ENCODE results near the gene ADI1.
"Not testable (repeated sequence)": the region's sequence is repeated elsewhere in the genome, so short reads cannot be mapped to it uniquely, and the experiment has no call there.

The ADI1 gene

DNA sequence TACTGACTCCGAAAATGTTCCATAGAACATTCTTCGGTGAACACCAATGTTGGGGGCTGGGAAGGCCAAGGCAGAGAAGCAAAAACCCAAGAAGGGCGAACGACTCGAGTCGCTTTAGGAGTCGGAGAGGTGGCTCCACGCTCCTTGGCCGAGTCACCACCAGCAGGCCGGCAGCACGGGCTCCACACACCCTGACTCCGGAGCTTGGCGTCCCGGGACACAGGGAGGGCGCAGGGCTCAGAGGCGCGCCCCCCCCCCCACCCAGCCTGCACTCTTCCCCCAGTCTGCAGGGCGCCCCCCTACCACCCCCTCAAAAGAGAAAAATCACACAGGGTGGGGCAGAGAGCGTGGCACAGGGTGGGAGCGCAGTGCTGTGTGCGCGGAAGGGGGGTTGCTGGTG, 7.5 kb upstream of the ADI1 start:
- Histone ChIP-seq H3K9me3 (ENCODE audit: control insufficient read depth, low read length) (no peaks in the 10 kb centered on the region), H3K27me3 (replicated peaks; ENCODE audit: control insufficient read depth, insufficient read depth, low read length) (no peaks in the 10 kb centered on the region), H3K36me3 (ENCODE audit: control insufficient read depth, insufficient read depth, low read length, severe bottlenecking) (no peaks in the 10 kb centered on the region), H3K9ac (ENCODE audit: low read length) (no peak overlapping the region), H3K4me1 (ENCODE audit: control insufficient read depth, insufficient read depth, low read length) (peaks cover 29% of the 10 kb centered on the region), H3K4me3 (ENCODE audit: low read length) (no peak overlapping the region)
- no peak for DNase-seq (ENCODE audit: low read depth)

DNA sequence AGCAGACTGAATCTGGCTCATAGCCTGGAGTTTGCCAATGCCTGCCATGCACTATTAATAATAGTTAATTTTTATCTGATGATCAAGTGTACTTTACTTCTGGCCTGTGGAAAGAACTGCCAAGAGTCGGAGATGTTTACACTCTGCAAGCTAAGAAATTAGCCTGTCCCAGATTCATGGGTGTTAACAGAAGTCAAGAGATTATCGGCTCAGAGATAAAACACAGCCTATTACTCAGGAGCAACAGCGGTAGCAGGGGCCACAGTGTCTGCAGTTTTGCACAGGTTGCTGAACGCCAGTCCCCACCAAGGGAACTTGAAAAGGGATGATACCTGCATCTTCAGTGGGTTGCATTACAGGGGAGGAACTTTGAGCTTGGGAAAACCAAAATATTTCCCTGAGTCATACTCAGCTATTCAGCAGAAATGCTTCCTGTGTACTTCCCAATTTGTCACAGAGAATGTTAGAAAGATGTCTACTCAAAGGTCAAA, 4.3 kb upstream of the ADI1 start:
- peaks cover 29% of the 10 kb centered on the region for H3K4me1 ChIP-seq (ENCODE audit: control insufficient read depth, insufficient read depth, low read length)
- H3K9me3 ChIP-seq (ENCODE audit: control insufficient read depth, low read length): no peaks in the 10 kb centered on the region
- DNase-seq (ENCODE audit: low read depth): peak; percentile 41

DNA sequence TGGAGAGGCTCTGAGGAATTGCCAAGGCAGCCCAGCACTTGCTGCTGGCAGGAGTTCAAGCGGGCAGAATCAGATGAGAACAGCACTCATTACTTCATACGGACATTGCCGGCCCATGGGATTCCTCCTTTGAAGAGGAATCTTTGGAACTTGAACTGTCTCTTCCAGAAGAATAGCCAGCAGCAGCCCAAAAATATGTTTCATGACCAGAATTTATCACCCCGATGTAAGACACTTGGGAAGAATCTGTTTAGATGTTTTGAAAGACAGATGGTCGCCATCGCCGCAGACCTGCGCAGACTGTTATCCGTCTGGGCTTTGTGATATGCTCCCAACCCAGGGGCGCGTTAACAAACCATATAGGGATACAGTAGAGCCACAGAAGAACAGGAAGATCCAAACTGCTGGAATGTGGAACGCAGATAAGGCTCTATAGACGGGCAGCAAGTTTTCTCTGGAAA, 3.7 kb upstream of the ADI1 start:
- peak overlapping the region; percentile 35 for H3K9ac ChIP-seq (ENCODE audit: low read length)
- H3K36me3 ChIP-seq (ENCODE audit: control insufficient read depth, insufficient read depth, low read length, severe bottlenecking): no peaks in the 10 kb centered on the region
- H3K4me3 ChIP-seq (ENCODE audit: low read length): peak overlapping the region; percentile 43
- H3K27me3 ChIP-seq (replicated peaks; ENCODE audit: control insufficient read depth, insufficient read depth, low read length): no peaks in the 10 kb centered on the region
- no peaks in the 10 kb centered on the region for H3K9me3 ChIP-seq (ENCODE audit: control insufficient read depth, low read length)
- DNase-seq (ENCODE audit: low read depth): no peak
- H3K4me1 ChIP-seq (ENCODE audit: control insufficient read depth, insufficient read depth, low read length): peaks cover 31% of the 10 kb centered on the region

More for the DNA sequence above, 4.3 kb upstream of the ADI1 start:
- H3K27me3 ChIP-seq (replicated peaks; ENCODE audit: control insufficient read depth, insufficient read depth, low read length): no peaks in the 10 kb centered on the region
- H3K4me3 ChIP-seq (ENCODE audit: low read length): peak overlapping the region; percentile 43
- no peaks in the 10 kb centered on the region for H3K36me3 ChIP-seq (ENCODE audit: control insufficient read depth, insufficient read depth, low read length, severe bottlenecking)
- H3K9ac ChIP-seq (ENCODE audit: low read length): peak overlapping the region; percentile 35

DNA sequence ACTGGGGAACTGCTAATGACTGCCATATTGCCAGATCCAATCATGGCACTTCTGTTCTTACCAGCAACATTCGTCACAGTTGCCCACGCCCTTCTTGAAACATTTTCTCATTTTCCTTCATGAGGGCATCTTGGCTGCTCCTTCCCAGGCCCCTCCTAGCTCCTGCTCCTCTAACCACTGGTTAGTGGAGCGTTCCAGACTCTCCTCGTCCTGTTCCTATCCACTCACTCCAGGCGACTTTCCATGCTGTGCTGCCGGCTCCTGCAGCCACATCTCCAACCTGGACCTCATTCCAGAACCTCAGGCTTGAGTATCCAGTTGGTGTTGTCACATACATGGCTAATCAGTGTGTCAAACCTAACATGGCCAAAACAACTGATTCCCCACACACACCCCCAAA, 1.3 kb upstream of the ADI1 start:
- DNase-seq (ENCODE audit: low read depth): no peak
- Histone ChIP-seq H3K36me3 (ENCODE audit: control insufficient read depth, insufficient read depth, low read length, severe bottlenecking) (peaks cover 6% of the 10 kb centered on the region), H3K9ac (ENCODE audit: low read length) (no peak overlapping the region), H3K27me3 (replicated peaks; ENCODE audit: control insufficient read depth, insufficient read depth, low read length) (no peaks in the 10 kb centered on the region), H3K9me3 (ENCODE audit: control insufficient read depth, low read length) (no peaks in the 10 kb centered on the region), H3K4me3 (ENCODE audit: low read length) (no peak overlapping the region), H3K4me1 (ENCODE audit: control insufficient read depth, insufficient read depth, low read length) (peaks cover 38% of the 10 kb centered on the region)

DNA sequence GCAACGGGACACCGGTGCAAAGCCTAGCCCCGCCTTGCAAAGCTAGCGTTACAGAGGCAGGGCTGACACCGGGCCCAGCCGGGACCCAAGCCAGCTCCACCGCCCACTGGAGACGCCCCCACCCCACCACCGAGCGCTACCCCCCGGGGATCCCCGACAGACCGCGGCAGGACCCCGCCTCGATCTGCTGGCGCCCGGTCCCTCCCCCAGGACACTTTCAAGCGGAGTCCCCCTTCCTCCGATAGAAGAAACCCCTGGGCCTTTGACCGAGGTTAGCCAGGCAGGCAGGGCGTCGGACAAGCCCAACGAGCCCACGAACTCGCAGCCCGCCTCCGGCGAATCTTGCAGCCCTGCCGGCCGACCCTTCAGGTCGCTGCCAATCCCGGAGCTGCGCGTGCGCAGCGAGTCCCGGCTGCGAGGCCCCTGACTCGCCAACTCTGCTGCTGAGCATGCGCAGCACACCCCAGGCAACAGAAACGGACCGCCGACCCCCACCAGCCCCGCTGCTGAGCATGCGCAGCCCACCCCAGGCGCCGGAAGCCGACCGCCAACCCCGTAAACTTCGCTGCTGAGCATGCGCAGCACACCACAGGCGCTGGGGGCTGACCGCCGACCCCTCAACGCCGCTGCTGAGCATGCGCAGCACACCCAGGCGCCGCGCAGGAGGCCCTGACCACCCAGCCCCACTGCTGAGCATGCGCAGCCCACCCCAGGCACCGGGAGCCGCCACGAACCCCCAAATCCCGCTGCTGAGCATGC, 656 bp downstream of the ADI1 start:
- Histone ChIP-seq H3K9ac (ENCODE audit: low read length) (peak overlapping the region; percentile 92), H3K27me3 (replicated peaks; ENCODE audit: control insufficient read depth, insufficient read depth, low read length) (no peaks in the 10 kb centered on the region), H3K4me1 (ENCODE audit: control insufficient read depth, insufficient read depth, low read length) (peaks cover 22% of the 10 kb centered on the region), H3K4me3 (ENCODE audit: low read length) (peak overlapping the region; percentile 84), H3K9me3 (ENCODE audit: control insufficient read depth, low read length) (no peaks in the 10 kb centered on the region), H3K36me3 (ENCODE audit: control insufficient read depth, insufficient read depth, low read length, severe bottlenecking) (peaks cover 6% of the 10 kb centered on the region)
- peak; percentile 98 for DNase-seq (ENCODE audit: low read depth)

DNA sequence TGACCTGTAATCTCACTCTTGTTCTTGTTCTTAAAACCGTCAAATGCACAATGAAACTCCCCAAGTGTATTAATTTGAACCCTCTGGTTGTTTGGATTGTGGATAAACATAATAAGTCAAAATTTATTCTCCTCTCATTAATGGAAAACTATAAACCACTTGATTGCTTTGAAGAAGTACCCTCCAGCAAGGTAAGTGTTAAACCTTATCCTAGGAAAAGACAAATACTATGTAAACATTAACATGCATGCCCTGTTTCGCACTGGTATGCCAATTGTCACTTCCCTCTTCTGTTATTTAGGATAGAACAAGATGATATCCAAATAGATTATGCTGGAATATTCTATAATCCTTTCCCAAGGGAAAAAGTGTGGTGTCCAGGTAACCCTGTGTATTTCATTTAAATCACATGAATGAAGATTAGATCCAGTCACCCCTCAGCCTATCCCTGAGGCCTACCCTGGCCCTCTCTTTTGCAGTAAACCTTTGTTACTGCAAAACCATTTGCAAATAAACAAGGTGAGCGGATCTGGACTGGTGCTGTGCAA, 1.3 kb downstream of the ADI1 start:
- no peak for DNase-seq (ENCODE audit: low read depth)
- peak overlapping the region; percentile 84 for H3K4me3 ChIP-seq (ENCODE audit: low read length)

DNA sequence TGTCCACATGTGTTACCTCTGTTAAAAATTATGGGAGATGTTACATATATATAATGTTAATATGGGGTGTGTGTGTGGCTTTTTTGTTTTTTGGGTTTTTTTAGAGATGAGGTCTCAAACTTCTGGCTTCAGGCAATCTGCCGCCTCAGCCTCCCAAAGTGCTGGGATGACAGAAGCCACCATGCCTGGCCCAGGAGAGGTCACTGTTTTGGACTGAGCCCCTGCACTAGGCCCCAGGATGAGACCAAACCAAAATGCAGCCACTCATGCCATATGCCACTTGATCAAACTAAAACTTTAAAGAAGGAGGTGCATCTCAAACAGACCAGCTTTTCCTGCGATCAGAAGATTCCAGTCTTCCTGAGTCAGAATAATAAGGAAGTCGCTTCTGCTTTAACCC, 2.5 kb downstream of the ADI1 start:
- no peak overlapping the region for H3K4me3 ChIP-seq (ENCODE audit: low read length)
- DNase-seq (ENCODE audit: low read depth): no peak
- no peaks in the 10 kb centered on the region for H3K27me3 ChIP-seq (replicated peaks; ENCODE audit: control insufficient read depth, insufficient read depth, low read length)
- peaks cover 15% of the 10 kb centered on the region for H3K4me1 ChIP-seq (ENCODE audit: control insufficient read depth, insufficient read depth, low read length)
- H3K9ac ChIP-seq (ENCODE audit: low read length): no peak overlapping the region
- peaks cover 25% of the 10 kb centered on the region for H3K36me3 ChIP-seq (ENCODE audit: control insufficient read depth, insufficient read depth, low read length, severe bottlenecking)
- no peaks in the 10 kb centered on the region for H3K9me3 ChIP-seq (ENCODE audit: control insufficient read depth, low read length)

More for the DNA sequence above, 1.3 kb downstream of the ADI1 start:
- H3K4me1 ChIP-seq (ENCODE audit: control insufficient read depth, insufficient read depth, low read length): peaks cover 15% of the 10 kb centered on the region
- peaks cover 13% of the 10 kb centered on the region for H3K36me3 ChIP-seq (ENCODE audit: control insufficient read depth, insufficient read depth, low read length, severe bottlenecking)
- H3K9me3 ChIP-seq (ENCODE audit: control insufficient read depth, low read length): no peaks in the 10 kb centered on the region
- no peaks in the 10 kb centered on the region for H3K27me3 ChIP-seq (replicated peaks; ENCODE audit: control insufficient read depth, insufficient read depth, low read length)
- peak overlapping the region; percentile 92 for H3K9ac ChIP-seq (ENCODE audit: low read length)

DNA sequence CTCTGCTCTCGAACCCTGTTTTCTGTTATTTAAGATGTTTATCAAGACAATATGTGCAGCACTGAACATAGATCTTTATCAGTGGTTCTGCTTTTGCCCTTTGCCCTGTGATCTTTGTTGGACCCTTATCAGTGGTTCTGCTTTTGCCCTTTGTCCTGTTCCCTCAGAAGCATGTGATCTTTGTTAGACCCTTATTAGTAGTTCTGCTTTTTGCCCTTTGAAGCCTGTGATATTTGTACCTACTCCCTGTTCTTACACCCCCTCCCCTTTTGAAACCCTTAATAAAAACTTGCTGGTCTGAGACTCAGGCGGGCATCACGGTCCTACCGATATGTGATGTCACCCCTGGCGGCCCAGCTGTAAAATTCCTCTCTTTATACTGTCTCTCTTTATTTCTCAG, 3.9 kb downstream of the ADI1 start:
- peaks cover 15% of the 10 kb centered on the region for H3K4me1 ChIP-seq (ENCODE audit: control insufficient read depth, insufficient read depth, low read length)
- H3K9ac ChIP-seq (ENCODE audit: low read length); H3K4me3 ChIP-seq (ENCODE audit: low read length); DNase-seq (ENCODE audit: low read depth); H3K27me3 ChIP-seq (replicated peaks; ENCODE audit: control insufficient read depth, insufficient read depth, low read length); H3K9me3 ChIP-seq (ENCODE audit: control insufficient read depth, low read length): not testable (repeated sequence)
- H3K36me3 ChIP-seq (ENCODE audit: control insufficient read depth, insufficient read depth, low read length, severe bottlenecking): peaks cover 39% of the 10 kb centered on the region

DNA sequence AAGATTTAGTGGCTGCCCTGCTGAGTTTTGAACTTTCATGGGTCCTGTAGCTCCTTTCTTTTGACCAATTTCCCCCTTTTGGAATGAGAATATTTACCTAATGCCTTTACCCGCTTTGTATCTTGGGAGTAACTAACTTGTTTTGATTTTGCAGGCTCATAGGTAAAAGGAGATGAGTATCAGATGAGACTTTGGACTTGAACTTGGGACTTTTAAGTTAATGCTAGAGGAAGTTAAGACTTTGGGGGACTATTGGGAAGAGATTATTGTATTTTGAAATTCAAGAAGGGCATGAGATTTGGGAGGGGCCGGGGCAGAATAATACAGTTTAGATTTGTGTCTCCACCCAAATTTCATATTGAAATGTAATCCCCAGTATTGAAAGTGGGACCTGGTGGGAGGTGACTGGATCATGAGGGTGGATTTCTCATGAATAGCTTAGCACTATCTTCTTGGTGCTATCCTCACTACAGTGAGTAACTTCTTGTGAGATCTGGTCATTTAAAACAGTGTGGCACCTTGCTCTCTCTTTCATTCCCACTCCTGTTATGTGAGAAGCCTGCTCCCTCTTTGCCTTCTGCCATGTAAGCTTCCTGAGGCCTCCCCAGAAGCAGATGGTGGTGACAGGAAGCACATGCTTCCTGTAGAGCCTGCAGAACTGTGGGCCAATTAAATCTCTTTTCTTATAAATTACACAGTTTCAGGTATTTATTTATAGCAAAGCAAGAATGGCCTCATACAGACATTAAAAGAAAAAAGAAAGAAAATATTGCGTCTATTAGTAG, 6.1 kb downstream of the ADI1 start:
- peaks cover 15% of the 10 kb centered on the region for H3K4me1 ChIP-seq (ENCODE audit: control insufficient read depth, insufficient read depth, low read length)
- H3K27me3 ChIP-seq (replicated peaks; ENCODE audit: control insufficient read depth, insufficient read depth, low read length): no peaks in the 10 kb centered on the region
- no peaks in the 10 kb centered on the region for H3K9me3 ChIP-seq (ENCODE audit: control insufficient read depth, low read length)
- H3K9ac ChIP-seq (ENCODE audit: low read length): no peak overlapping the region
- no peak for DNase-seq (ENCODE audit: low read depth)
- no peak overlapping the region for H3K4me3 ChIP-seq (ENCODE audit: low read length)
- H3K36me3 ChIP-seq (ENCODE audit: control insufficient read depth, insufficient read depth, low read length, severe bottlenecking): peaks cover 48% of the 10 kb centered on the region

DNA sequence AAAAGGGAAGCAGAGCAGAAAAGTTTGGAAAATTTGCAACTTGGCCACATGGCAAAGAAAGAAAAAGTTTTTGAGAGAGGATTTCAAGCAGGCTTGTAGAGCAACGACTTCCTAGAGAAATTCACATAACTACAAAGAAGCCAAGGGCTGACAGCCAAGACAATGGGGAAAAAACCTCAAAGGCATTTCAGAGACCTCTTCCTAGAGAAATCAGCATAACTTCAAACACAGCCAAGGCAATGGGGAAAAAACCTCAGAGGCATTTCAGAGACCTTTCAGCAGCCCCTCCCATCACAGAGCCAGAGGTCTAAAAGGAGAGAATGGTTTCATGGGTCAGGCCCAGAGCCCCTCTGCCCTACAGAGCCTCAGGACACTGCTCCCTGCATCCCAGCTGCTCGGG, 7.2 kb downstream of the ADI1 start:
- DNase-seq (ENCODE audit: low read depth): no peak
- H3K9ac ChIP-seq (ENCODE audit: low read length): no peak overlapping the region
- H3K27me3 ChIP-seq (replicated peaks; ENCODE audit: control insufficient read depth, insufficient read depth, low read length): no peaks in the 10 kb centered on the region
- H3K9me3 ChIP-seq (ENCODE audit: control insufficient read depth, low read length): no peaks in the 10 kb centered on the region
- peaks cover 52% of the 10 kb centered on the region for H3K36me3 ChIP-seq (ENCODE audit: control insufficient read depth, insufficient read depth, low read length, severe bottlenecking)
- H3K4me1 ChIP-seq (ENCODE audit: control insufficient read depth, insufficient read depth, low read length): peaks cover 6% of the 10 kb centered on the region
- H3K4me3 ChIP-seq (ENCODE audit: low read length): no peak overlapping the region

DNA sequence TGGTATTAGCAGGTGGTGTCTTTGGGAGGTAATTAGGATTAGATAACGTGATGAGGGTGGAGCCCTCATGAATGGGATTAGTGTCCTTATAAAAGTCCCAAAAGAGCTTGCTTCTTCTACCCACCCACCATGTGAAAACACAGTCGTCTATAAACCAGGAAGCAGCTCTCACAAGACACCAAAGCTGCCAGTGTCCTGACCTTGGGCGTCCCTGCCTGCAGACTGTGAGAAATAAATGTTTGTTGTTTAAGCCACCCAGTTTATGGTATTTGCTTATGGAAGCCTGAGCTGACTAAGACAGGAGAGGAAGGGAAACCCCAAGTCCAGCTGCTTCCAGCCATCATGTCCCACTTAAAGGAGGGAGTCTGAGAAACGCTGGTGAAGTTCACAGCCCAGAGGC, 13.6 kb downstream of the ADI1 start:
- Histone ChIP-seq H3K9ac (ENCODE audit: low read length) (no peak overlapping the region), H3K4me1 (ENCODE audit: control insufficient read depth, insufficient read depth, low read length) (no peaks in the 10 kb centered on the region), H3K4me3 (ENCODE audit: low read length) (no peak overlapping the region), H3K36me3 (ENCODE audit: control insufficient read depth, insufficient read depth, low read length, severe bottlenecking) (peaks cover 67% of the 10 kb centered on the region), H3K27me3 (replicated peaks; ENCODE audit: control insufficient read depth, insufficient read depth, low read length) (no peaks in the 10 kb centered on the region), H3K9me3 (ENCODE audit: control insufficient read depth, low read length) (no peaks in the 10 kb centered on the region)
- DNase-seq (ENCODE audit: low read depth): no peak

Measured in adipocyte (in vitro differentiated cells).